ENCODE measurements around the gene CYFIP2.

DNA sequence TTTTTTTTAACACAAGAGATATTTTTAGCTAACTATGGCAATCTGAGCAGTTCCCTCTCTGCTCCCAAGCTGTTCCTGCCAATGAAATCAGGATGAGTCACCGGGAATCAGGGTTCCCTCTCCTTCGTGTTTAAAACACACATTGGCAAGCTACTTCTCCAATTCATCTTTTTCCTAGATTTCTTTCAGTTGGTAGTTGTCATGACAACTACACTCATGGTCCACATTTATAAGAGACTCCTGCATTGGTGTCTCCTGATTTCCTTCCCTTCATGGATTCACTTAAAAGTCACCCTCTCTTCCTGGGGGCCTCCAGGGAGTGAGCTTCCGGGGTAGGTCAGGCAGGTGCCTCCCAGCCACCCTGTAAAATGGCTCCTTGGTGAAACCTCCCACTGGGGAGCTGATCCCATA is 121.8 kb downstream of the CYFIP2 start:
- TF ChIP-seq FOXA1 (IDR thresholded peaks at IDR 0.05) (no peak), ARNT (IDR thresholded peaks at IDR 0.05) (no peak), LEF1 (IDR thresholded peaks at IDR 0.05; ENCODE audit: borderline replicate concordance) (no peak), SUZ12 (IDR thresholded peaks at IDR 0.05) (no peak), FOXM1 (IDR thresholded peaks at IDR 0.05; ENCODE audit: borderline replicate concordance) (no peak), SP1 (IDR thresholded peaks at IDR 0.05) (no peak), ELF4 (IDR thresholded peaks at IDR 0.05) (no peak), BHLHE40 (IDR thresholded peaks at IDR 0.05; ENCODE audit: borderline replicate concordance) (no peak), CTBP1 (IDR thresholded peaks at IDR 0.05; ENCODE audit: borderline replicate concordance) (no peak), NFRKB (IDR thresholded peaks at IDR 0.05) (no peak), FOXK2 (IDR thresholded peaks at IDR 0.05) (no peak)
- TF ChIP-seq, protein P1, sequence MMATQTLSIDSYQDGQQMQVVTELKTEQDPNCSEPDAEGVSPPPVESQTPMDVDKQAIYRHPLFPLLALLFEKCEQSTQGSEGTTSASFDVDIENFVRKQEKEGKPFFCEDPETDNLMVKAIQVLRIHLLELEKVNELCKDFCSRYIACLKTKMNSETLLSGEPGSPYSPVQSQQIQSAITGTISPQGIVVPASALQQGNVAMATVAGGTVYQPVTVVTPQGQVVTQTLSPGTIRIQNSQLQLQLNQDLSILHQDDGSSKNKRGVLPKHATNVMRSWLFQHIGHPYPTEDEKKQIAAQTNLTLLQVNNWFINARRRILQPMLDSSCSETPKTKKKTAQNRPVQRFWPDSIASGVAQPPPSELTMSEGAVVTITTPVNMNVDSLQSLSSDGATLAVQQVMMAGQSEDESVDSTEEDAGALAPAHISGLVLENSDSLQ (IDR thresholded peaks at IDR 0.05) = no peak

All from HEK293T (cell line).